Measurements from ENCODE around the gene OTX2. TPM values are rescaled to one million over a fixed set of nuclear protein-coding genes. Genes with fewer than 3 reads are reported as not detected.

The OTX2 gene
- polyA plus RNA-seq, 2 of the 4 experiments (the other 2 are of a cell fraction), result not detected

DNA sequence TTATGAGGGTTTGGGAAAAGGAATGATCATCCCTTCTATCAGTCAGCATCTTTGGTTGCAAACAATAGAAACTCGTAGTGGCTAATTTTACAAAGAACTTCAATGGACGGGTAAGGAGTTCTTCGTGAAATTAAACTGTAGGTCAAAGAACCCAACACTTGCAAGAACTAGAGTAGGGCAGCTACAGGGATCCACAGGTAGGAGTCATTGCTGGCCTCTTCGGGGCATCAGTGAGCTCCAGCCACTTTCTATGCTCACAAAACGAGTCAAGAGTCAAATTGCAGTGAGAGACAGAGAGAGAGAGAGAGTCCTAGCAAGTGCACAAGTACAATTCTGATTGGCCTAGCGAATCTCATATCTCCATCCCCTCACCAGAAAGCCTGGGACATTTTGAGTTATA, 29.9 kb upstream of the OTX2 start:
- Histone ChIP-seq H3K9me3 (no peaks in the 10 kb centered on the region), H3K4me3 (no peak overlapping the region), H3K27ac (no peak overlapping the region), H3K4me1 (no peaks in the 10 kb centered on the region), H3K4me2 (no peak overlapping the region)
- POLR2A ChIA-PET, result no interaction called here
- CTCF ChIA-PET, result no interaction called here
- ATAC-seq, result no peak
- no peak for DNase-seq (ENCODE audit: low read depth in 1 of 2, low spot score in 1 of 2)
- 14% methylated on average over 6 of the region's 6 CpGs for WGBS (ENCODE audit: missing lambda C conversion rate)
- TF ChIP-seq TFCP2L1 (CRISPR knock-in tag; IDR thresholded peaks at IDR 0.05) (no peak), POLR2A (IDR thresholded peaks at IDR 0.05; ENCODE audit: low read length) (no peak), HOXA7 (CRISPR knock-in tag; IDR thresholded peaks at IDR 0.05) (no peak), JUN (IDR thresholded peaks at IDR 0.05) (no peak)
- FAIRE-seq, result no peak

DNA sequence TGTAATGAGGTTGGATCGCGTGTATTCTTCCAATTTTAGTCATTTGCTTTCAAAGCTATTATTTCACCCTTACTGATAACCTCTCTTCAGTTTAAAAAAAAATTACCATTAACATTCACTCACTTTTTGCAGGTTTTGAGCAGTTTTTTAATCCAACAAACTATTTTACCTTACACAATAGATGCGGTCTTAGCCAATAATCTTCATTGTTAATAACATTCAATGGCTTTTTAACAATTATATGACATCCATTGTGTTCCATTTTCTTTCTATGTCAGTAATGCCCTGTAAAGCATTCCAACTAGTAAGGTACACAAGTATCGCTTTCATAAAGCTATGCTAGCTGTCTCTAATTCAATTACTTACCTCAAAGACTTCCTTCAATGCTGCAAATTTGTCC, 18.9 kb upstream of the OTX2 start:
- Histone ChIP-seq H3K4me1 (no peaks in the 10 kb centered on the region), H3K27ac (no peak overlapping the region), H3K9me3 (no peaks in the 10 kb centered on the region), H3K4me3 (no peak overlapping the region), H3K4me2 (no peak overlapping the region)
- 55% methylated on average over 4 of the region's 4 CpGs for WGBS (ENCODE audit: missing lambda C conversion rate)
- no peak for FAIRE-seq
- TF ChIP-seq NPAS2 (CRISPR knock-in tag; IDR thresholded peaks at IDR 0.05; ENCODE audit: borderline replicate concordance) (no peak), FOSL2 (IDR thresholded peaks at IDR 0.05) (no peak), FOSL2 (CRISPR knock-in tag; IDR thresholded peaks at IDR 0.05) (no peak), SMC3 (IDR thresholded peaks at IDR 0.05) (no peak), MAZ (IDR thresholded peaks at IDR 0.05; ENCODE audit: borderline replicate concordance, low read depth, low read length) (no peak), ZSCAN20 (CRISPR knock-in tag; IDR thresholded peaks at IDR 0.05) (no peak), HOXB5 (CRISPR knock-in tag; IDR thresholded peaks at IDR 0.05) (no peak), CEBPB (IDR thresholded peaks at IDR 0.05) (no peak), BHLHE40 (IDR thresholded peaks at IDR 0.05; ENCODE audit: low read depth, low read length) (no peak), HDAC2 (IDR thresholded peaks at IDR 0.05) (no peak), HOXA7 (CRISPR knock-in tag; IDR thresholded peaks at IDR 0.05) (no peak), ZFP36 (IDR thresholded peaks at IDR 0.05; ENCODE audit: borderline replicate concordance, partially characterized antibody) (no peak)
- TF ChIP-seq, protein P1, sequence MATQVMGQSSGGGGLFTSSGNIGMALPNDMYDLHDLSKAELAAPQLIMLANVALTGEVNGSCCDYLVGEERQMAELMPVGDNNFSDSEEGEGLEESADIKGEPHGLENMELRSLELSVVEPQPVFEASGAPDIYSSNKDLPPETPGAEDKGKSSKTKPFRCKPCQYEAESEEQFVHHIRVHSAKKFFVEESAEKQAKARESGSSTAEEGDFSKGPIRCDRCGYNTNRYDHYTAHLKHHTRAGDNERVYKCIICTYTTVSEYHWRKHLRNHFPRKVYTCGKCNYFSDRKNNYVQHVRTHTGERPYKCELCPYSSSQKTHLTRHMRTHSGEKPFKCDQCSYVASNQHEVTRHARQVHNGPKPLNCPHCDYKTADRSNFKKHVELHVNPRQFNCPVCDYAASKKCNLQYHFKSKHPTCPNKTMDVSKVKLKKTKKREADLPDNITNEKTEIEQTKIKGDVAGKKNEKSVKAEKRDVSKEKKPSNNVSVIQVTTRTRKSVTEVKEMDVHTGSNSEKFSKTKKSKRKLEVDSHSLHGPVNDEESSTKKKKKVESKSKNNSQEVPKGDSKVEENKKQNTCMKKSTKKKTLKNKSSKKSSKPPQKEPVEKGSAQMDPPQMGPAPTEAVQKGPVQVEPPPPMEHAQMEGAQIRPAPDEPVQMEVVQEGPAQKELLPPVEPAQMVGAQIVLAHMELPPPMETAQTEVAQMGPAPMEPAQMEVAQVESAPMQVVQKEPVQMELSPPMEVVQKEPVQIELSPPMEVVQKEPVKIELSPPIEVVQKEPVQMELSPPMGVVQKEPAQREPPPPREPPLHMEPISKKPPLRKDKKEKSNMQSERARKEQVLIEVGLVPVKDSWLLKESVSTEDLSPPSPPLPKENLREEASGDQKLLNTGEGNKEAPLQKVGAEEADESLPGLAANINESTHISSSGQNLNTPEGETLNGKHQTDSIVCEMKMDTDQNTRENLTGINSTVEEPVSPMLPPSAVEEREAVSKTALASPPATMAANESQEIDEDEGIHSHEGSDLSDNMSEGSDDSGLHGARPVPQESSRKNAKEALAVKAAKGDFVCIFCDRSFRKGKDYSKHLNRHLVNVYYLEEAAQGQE (IDR thresholded peaks at IDR 0.05), result no peak
- ATAC-seq, result no peak
- DNase-seq (ENCODE audit: low read depth in 1 of 2, low spot score in 1 of 2), result no peak
- ChIA-PET POLR2A (no interaction called here), CTCF (no interaction called here)

DNA sequence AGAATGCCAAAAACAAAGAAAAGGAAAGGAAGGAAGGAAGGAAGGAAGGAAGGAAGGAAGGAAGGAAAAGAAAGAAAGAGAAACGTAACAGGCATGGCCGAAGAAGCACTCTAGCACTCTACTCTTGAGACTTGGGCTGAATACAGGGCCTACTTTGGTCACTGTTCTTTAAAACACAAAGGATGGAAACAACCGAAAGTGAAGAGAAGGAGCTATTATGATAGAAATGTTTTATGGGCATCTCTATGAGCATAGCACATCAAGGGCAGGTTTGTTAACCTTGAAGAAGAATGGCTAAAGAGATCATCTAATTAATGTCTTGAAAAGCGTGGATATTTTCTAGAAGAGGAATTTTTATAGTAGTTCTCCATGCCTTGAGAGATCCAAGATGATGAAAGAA, 15.9 kb upstream of the OTX2 start:
- H3K4me2 ChIP-seq, result no peak overlapping the region
- no peak for TF ChIP-seq CBX8 (IDR thresholded peaks at IDR 0.05)
- H3K9me3 ChIP-seq, result no peaks in the 10 kb centered on the region
- H3K4me3 ChIP-seq, result no peak overlapping the region
- POLR2A ChIA-PET, result no interaction called here
- H3K27ac ChIP-seq, result no peak overlapping the region
- FAIRE-seq, result no peak
- CTCF ChIA-PET, result interaction anchor here (1.0 kb wide), 1 partner anchor 15 kb away, joined by 3 read pairs; no protein-coding TSS in a partner anchor
- H3K4me1 ChIP-seq, result peaks cover 6% of the 10 kb centered on the region; the same call in 1 of the 3 replicates
- DNase-seq (ENCODE audit: low read depth in 1 of 2, low spot score in 1 of 2), result no peak
- 44% methylated on average over 4 of the region's 4 CpGs for WGBS (ENCODE audit: missing lambda C conversion rate)
- no peak for ATAC-seq

DNA sequence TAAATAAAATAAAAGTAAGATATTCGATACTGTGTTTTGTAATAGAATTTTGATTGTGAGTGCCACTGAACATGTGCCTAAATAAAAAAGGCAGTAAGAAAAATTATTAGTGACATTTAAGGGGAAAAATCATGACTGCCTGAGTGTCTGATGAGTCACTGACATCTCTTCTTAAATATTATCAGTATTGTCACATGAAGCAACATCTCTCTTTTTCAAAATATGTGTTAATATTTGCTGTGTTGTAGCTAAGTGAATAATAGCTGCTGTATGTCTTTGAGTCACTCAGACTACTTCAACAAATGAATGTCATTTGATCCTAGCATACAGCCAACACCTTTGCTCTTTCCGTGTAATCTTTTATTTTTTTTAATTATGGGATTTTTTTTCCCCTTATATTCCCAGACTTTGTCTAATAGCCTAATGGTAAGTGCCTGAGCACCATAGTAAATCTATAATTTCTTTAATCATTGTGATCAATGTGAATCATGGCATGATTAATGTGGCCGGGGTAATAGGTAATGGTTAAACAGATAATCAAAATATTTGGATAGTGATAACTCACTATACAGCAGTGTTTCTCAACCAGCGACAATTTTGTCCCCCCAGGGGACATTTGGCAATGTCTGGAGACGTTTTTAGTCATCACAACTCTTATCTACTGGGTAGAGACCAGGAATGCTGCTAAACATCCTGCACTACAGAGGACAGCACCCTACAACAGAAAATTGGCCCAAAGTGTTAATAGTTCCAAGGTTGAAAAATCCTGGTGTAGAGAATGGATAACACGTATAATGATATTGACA, 11.7 kb upstream of the OTX2 start:
- TF ChIP-seq FOSL2 (IDR thresholded peaks at IDR 0.05) (no peak), FOSL2 (CRISPR knock-in tag; IDR thresholded peaks at IDR 0.05) (peak; percentile 57), GATA3 (IDR thresholded peaks at IDR 0.05; ENCODE audit: borderline replicate concordance) (peak; percentile 16; the same call in 1 of the 2 replicates), ZFP36 (IDR thresholded peaks at IDR 0.05; ENCODE audit: borderline replicate concordance, partially characterized antibody) (no peak), EHF (CRISPR knock-in tag; IDR thresholded peaks at IDR 0.05) (no peak), JUNB (IDR thresholded peaks at IDR 0.05) (peak; percentile 47), CEBPB (IDR thresholded peaks at IDR 0.05) (0 out of 4 replicates have a peak, but pooled peaks of 1 of the 2 experiments have one; percentile 10)
- Histone ChIP-seq H3K9me3 (no peaks in the 10 kb centered on the region), H3K4me2 (peak overlapping the region; percentile 39), H3K27ac (no peak overlapping the region), H3K4me3 (no peak overlapping the region), H3K4me1 (peaks cover 6% of the 10 kb centered on the region; the same call in 1 of the 3 replicates)
- FAIRE-seq, result no peak
- ChIA-PET POLR2A (no interaction called here), CTCF (no interaction called here)
- DNase-seq (ENCODE audit: low read depth in 1 of 2, low spot score in 1 of 2), result peak in 1 of 2 experiments; percentile 11
- 1% methylated on average over 6 of the region's 6 CpGs for WGBS (ENCODE audit: missing lambda C conversion rate)
- peak in 1 of 2 experiments; percentile 47; a peak in 4 of 6 replicates for ATAC-seq
